OCI-LY7 (cell line): ENCODE results near the gene PLIN1.

ENCODE experiments used
- EZH2phosphoT487 ChIP-seq: fragments of 200-600 bp; sonication (generic); IDR thresholded peaks from 2 replicates; pipeline ENCODE4 v1.6.1; 2018; ENCODE audit warnings: low read depth, borderline replicate concordance, mild to moderate bottlenecking, mixed run types, antibody characterized with exemption, low read length, moderate library complexity, mixed read lengths
- TF ChIP-seq, protein P1 (sequence below): fragments of 200-600 bp; sonication (generic); conservative IDR thresholded peaks from 2 replicates; pipeline ENCODE4 v1.5.1; 2014; ENCODE audit warnings: mild to moderate bottlenecking, antibody characterized with exemption, low read length, moderate library complexity, mixed read lengths

DNA sequence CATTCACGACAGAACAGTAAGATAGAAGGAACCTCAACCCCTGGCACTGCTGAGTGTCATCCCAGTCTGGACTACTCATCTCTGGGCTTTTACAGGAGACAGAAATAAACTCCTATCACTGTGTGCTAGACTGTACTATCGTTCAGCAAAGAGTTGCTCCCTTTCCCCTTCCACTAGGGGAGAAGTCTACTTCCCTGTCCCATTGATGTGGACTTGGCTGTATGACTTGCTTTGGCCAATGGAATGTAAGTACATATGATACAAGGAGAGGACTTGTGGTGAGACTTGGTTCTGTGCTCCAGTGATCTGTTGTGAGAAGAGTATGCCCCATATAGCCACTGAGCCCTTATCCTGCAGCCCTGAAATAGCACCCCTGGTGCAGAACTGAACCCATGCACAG, 18.6 kb downstream of the PLIN1 start:
- TF ChIP-seq, protein P1, sequence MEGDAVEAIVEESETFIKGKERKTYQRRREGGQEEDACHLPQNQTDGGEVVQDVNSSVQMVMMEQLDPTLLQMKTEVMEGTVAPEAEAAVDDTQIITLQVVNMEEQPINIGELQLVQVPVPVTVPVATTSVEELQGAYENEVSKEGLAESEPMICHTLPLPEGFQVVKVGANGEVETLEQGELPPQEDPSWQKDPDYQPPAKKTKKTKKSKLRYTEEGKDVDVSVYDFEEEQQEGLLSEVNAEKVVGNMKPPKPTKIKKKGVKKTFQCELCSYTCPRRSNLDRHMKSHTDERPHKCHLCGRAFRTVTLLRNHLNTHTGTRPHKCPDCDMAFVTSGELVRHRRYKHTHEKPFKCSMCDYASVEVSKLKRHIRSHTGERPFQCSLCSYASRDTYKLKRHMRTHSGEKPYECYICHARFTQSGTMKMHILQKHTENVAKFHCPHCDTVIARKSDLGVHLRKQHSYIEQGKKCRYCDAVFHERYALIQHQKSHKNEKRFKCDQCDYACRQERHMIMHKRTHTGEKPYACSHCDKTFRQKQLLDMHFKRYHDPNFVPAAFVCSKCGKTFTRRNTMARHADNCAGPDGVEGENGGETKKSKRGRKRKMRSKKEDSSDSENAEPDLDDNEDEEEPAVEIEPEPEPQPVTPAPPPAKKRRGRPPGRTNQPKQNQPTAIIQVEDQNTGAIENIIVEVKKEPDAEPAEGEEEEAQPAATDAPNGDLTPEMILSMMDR, result no peak
- no peak for TF ChIP-seq EZH2phosphoT487
